Measurements from ENCODE around the gene EPHB1.

- TF ChIP-seq, protein P1, sequence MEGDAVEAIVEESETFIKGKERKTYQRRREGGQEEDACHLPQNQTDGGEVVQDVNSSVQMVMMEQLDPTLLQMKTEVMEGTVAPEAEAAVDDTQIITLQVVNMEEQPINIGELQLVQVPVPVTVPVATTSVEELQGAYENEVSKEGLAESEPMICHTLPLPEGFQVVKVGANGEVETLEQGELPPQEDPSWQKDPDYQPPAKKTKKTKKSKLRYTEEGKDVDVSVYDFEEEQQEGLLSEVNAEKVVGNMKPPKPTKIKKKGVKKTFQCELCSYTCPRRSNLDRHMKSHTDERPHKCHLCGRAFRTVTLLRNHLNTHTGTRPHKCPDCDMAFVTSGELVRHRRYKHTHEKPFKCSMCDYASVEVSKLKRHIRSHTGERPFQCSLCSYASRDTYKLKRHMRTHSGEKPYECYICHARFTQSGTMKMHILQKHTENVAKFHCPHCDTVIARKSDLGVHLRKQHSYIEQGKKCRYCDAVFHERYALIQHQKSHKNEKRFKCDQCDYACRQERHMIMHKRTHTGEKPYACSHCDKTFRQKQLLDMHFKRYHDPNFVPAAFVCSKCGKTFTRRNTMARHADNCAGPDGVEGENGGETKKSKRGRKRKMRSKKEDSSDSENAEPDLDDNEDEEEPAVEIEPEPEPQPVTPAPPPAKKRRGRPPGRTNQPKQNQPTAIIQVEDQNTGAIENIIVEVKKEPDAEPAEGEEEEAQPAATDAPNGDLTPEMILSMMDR (IDR thresholded peaks at IDR 0.05; ENCODE audit: poor library complexity, severe bottlenecking) = no peak
- TF ChIP-seq, protein P2, sequence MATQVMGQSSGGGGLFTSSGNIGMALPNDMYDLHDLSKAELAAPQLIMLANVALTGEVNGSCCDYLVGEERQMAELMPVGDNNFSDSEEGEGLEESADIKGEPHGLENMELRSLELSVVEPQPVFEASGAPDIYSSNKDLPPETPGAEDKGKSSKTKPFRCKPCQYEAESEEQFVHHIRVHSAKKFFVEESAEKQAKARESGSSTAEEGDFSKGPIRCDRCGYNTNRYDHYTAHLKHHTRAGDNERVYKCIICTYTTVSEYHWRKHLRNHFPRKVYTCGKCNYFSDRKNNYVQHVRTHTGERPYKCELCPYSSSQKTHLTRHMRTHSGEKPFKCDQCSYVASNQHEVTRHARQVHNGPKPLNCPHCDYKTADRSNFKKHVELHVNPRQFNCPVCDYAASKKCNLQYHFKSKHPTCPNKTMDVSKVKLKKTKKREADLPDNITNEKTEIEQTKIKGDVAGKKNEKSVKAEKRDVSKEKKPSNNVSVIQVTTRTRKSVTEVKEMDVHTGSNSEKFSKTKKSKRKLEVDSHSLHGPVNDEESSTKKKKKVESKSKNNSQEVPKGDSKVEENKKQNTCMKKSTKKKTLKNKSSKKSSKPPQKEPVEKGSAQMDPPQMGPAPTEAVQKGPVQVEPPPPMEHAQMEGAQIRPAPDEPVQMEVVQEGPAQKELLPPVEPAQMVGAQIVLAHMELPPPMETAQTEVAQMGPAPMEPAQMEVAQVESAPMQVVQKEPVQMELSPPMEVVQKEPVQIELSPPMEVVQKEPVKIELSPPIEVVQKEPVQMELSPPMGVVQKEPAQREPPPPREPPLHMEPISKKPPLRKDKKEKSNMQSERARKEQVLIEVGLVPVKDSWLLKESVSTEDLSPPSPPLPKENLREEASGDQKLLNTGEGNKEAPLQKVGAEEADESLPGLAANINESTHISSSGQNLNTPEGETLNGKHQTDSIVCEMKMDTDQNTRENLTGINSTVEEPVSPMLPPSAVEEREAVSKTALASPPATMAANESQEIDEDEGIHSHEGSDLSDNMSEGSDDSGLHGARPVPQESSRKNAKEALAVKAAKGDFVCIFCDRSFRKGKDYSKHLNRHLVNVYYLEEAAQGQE (IDR thresholded peaks at IDR 0.05; ENCODE audit: borderline replicate concordance) = no peak
- TF ChIP-seq POLR2AphosphoS5 (IDR thresholded peaks at IDR 0.05) (no peak), TAF1 (IDR thresholded peaks at IDR 0.05; ENCODE audit: low read depth) (no peak), RAD21 (conservative IDR thresholded peaks at IDR 0.05) (no peak), EZH2 (IDR thresholded peaks at IDR 0.05; ENCODE audit: borderline replicate concordance, insufficient read depth, low read length, poor library complexity, severe bottlenecking) (no peak), EP300 (conservative IDR thresholded peaks at IDR 0.05; ENCODE audit: poor library complexity, severe bottlenecking) (no peak), SMC3 (conservative IDR thresholded peaks at IDR 0.05; ENCODE audit: poor library complexity) (no peak)
These were observed 26.9 kb upstream of the EPHB1 start for GRCh38 chr3:134768116-134768515.
